Measurements from ENCODE around the gene PRORP.
A peak's percentile ranks its signal among the peaks of the same experiment; 100 is the strongest.

PRORP gene

DNA sequence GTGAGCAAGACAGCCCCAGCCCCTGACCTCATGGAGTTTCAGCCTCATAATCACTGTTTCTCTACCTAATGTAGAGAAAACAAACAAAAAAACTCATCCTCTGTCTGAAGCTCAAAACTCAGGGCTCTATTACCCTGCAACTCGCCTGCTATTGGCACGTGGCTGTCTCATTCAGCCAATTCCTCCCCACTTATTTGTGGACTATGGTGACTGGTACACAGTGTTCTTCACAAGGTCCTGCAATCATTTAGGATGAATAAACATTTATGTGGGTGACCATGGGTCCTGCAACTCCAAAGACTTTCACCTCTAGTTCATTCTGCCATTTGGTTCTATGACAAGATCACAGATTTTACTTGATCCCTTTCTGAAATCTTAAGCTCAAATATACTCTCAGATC, 5.2 kb upstream of the PRORP start:
- no peak for DNase-seq (ENCODE audit: low read depth)
- no peak overlapping the region for H3K4me3 ChIP-seq (ENCODE audit: control insufficient read depth, low read depth, low read length)
- TF ChIP-seq, protein P1, sequence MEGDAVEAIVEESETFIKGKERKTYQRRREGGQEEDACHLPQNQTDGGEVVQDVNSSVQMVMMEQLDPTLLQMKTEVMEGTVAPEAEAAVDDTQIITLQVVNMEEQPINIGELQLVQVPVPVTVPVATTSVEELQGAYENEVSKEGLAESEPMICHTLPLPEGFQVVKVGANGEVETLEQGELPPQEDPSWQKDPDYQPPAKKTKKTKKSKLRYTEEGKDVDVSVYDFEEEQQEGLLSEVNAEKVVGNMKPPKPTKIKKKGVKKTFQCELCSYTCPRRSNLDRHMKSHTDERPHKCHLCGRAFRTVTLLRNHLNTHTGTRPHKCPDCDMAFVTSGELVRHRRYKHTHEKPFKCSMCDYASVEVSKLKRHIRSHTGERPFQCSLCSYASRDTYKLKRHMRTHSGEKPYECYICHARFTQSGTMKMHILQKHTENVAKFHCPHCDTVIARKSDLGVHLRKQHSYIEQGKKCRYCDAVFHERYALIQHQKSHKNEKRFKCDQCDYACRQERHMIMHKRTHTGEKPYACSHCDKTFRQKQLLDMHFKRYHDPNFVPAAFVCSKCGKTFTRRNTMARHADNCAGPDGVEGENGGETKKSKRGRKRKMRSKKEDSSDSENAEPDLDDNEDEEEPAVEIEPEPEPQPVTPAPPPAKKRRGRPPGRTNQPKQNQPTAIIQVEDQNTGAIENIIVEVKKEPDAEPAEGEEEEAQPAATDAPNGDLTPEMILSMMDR (IDR thresholded peaks at IDR 0.05; ENCODE audit: control insufficient read depth, insufficient read depth, low read depth, low read length, missing control alignments) = no peak

DNA sequence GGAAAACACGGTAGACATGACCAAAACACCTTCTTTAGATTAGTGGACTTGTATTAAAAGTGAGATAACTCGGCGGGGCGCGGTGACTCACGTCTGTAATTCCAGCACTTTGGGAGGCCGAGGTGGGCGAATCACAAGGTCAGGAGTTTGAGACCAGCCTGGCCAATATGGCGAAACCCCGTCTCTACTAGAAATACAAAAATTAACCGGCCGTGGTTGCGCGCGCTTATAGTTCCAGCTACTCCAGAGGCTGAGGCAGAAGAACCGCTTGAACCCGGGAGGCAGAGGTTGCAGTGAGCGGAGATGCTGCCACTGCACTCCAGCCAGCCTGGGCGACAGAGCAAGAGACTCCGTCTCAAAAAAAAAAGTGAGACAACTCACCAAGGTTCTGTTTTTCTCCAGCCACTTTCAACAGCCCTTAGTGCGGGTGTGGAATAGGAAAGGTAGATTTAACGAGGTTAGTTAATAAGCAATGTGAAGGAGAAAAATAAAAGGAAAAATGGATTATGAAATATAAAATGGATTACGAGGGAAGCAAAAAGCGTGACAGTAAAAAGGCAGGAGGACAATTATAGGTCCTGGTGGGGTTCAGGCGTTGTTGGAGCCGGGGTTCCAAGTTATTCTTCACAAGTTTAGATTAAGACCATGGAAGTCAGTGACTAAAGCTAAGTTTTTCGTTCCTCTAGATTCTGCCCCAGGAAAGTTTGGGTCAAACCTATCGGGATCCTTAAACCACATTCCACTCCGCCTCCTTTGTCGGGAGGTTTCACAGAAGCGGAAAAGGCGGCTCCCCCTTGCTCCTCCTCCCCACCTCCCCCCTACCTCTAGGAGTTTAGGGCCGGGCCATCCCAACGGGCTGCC, 1.1 kb upstream of the PRORP start:
- TF ChIP-seq, protein P1 (IDR thresholded peaks at IDR 0.05; ENCODE audit: control insufficient read depth, insufficient read depth, low read depth, low read length, missing control alignments) = no peak
- DNase-seq (ENCODE audit: low read depth) = no peak
- H3K4me3 ChIP-seq (ENCODE audit: control insufficient read depth, low read depth, low read length) = peak overlapping the region; percentile 95

DNA sequence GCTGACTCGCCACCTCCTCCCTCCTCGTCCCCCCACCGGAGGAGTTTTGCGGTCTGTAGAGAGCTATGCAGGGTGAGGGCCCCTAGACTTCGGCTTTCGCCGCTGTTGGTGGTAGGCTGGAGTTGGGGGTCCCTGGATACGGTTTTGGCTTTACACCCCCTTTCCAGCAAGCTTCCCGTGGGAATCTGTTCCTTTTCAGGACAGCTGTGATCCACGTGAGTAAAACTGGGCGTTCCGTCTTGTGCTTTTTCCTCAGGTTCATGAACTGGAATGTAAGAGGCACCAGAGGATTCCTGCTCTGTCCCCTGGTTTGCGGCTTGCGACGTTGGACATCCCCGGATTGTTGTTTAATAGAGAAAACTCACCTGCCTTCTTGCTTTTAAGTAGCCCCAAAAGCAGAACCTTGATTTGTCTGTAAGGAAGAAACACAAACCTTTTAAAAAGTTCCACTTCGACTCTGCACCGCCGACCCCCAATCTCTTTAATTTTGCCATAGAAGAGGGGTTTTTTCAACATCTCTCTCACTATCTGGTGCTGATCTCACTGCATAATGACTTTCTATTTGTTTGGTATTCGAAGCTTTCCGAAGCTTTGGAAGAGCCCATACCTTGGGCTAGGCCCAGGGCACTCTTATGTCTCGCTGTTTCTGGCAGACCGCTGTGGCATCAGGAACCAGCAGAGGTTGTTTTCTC, 490 bp downstream of the PRORP start:
- TF ChIP-seq, protein P1 (IDR thresholded peaks at IDR 0.05; ENCODE audit: control insufficient read depth, insufficient read depth, low read depth, low read length, missing control alignments) = no peak
- H3K4me3 ChIP-seq (ENCODE audit: control insufficient read depth, low read depth, low read length) = peak overlapping the region; percentile 95
- DNase-seq (ENCODE audit: low read depth) = no peak

DNA sequence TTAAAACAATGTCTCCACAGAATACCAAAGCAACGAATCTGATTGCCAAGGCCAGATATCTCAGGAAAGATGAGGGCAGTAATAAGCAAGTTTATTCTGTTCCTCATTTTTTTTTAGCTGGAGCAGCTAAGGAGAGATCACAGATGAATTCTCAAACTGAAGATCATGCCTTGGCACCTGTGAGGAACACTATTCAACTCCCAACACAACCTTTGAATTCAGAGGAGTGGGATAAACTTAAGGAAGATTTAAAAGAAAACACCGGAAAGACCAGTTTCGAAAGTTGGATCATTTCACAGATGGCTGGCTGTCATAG, 994 bp downstream of the PRORP start:
- DNase-seq (ENCODE audit: low read depth) = no peak
- peak overlapping the region; percentile 95 for H3K4me3 ChIP-seq (ENCODE audit: control insufficient read depth, low read depth, low read length)
- TF ChIP-seq, protein P1 (IDR thresholded peaks at IDR 0.05; ENCODE audit: control insufficient read depth, insufficient read depth, low read depth, low read length, missing control alignments) = no peak

DNA sequence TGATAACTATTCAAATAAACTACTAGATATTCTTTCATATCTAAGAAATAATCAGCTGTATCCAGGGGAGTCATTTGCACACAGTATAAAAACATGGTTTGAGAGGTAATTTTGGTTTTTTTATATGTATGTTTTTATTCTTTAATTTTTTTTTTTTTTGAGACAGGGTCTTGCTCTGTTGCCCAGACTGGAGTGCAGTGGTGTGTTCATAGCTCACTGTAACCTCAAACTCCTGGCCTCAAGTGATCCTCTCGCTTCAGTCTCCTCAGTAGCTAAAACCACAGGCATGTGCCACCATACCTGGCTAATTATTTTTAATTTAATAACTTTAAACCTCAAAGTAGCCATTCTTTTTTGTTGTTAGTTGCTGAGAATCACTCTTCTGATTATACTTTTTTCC, 1.8 kb downstream of the PRORP start:
- DNase-seq (ENCODE audit: low read depth) = no peak
- TF ChIP-seq, protein P1 (IDR thresholded peaks at IDR 0.05; ENCODE audit: control insufficient read depth, insufficient read depth, low read depth, low read length, missing control alignments) = no peak
- H3K4me3 ChIP-seq (ENCODE audit: control insufficient read depth, low read depth, low read length) = no peak overlapping the region

DNA sequence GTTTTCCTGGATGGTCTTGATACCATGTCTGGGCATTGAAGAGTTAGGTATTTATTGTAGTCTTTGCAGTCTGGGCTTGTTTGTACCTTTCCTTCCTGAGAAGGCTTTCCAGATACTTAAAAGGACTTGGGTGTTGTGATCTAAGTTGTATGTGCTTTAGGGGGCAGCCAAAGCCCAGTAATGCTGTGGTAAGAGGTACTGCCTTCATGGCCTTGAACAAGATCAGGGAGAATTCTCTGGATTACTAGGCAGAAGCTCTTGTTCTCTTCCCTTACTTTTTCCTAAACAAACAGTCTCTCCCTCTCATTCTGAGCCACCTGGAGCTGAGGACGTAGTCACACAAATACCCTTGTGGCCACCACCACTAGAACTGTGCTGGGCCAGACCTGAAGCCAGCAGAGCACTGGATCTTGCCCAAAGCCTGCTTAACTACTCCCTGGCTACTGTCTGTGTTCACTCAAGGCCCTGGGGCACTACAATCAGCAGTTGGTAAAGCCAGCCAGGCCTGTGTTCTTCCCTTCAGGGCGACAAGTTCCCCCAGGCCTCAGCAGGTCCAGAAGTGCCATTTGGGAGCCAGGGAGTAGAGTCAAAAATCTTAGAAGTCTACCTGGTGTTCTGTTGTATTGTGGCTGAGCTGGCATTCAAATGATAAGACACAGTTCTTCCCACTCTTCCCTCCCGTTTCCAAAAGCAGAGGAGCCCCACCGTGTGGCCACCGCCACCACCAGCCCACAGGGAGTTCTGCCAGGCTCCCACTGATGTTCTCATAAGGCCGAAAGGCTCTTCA, 11.4 kb downstream of the PRORP start:
- DNase-seq (ENCODE audit: low read depth) = no peak
- no peak overlapping the region for H3K4me3 ChIP-seq (ENCODE audit: control insufficient read depth, low read depth, low read length)
- TF ChIP-seq, protein P1 (IDR thresholded peaks at IDR 0.05; ENCODE audit: control insufficient read depth, insufficient read depth, low read depth, low read length, missing control alignments) = no peak

Measured in AG09309 (cell line).